Measurements from ENCODE around the gene ABCC2.
"Not testable (repeated sequence)": the region's sequence is repeated elsewhere in the genome, so short reads cannot be mapped to it uniquely, and the experiment has no call there.

ABCC2 gene

DNA sequence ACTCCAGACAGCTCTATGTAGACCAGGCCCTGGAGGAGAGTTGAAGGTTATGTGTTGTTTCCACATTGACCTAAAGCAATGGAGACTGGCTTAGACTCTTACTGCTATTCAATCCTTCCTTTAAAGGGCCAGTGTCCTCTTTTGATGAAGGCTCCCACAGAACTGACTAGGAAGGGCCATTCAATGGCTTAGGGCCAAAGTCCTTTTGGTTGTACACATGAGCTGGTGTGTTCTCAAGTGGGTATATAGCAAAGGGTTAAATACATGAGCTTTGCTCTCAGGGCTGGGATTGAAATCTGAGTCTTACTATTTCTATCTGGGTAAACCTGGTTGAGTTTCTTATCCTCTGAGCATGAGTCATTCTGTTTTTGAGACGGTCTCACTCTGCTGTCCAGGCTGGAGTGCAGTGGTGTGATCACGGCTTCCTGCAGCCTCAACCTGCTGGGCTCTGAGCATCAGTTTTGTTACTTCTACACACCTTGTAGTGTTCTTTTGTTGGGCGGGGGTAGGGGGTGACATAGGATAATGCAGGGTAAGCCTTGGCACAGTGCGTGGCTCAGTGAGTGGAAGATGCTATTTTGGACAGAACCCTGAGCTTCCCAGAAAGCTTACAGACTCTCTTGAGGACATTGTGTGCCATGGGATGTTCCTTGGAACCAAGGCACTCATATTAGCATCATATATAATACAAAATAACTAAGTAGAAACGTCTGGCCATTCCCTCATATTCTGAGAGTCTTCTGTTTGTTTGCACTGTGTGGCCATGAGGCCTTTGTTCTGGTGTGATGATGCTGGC is 90.1 kb downstream of the ABCC2 start:
- DNase-seq: no peak
- in situ Hi-C loops (cut with HindIII; ENCODE audit: low pct_ligation_motif_present, low pct_unique_long_range_greater_than_20kb, low sequenced_read_pairs): loop anchor here (25.0 kb wide), 1 partner anchor 215 kb away; the partner anchor contains the start of gene CPN1

DNA sequence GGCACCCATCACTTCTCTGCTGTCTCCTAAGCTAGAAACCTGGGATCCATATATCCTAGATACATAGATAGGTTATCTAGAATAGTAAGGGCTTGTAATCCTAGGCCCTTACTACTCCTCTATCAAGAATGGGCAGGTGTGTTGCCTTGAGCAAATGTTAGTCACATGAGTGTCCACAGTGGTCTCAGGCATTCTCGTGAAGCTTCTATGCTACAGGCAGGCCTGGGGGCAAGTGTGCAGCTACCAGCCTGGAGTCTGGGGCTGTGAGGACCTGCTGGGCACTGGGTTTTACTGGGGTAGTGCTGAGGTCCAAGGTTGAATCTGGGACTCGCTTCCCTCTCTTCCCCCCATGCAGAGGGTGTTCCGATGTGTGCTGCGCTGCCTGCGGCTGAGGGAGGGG is 91.4 kb downstream of the ABCC2 start:
- in situ Hi-C loops (cut with HindIII; ENCODE audit: low pct_ligation_motif_present, low pct_unique_long_range_greater_than_20kb, low sequenced_read_pairs): loop anchor here (25.0 kb wide), 1 partner anchor 213 kb away; the partner anchor contains the start of gene CPN1
- DNase-seq: no peak

DNA sequence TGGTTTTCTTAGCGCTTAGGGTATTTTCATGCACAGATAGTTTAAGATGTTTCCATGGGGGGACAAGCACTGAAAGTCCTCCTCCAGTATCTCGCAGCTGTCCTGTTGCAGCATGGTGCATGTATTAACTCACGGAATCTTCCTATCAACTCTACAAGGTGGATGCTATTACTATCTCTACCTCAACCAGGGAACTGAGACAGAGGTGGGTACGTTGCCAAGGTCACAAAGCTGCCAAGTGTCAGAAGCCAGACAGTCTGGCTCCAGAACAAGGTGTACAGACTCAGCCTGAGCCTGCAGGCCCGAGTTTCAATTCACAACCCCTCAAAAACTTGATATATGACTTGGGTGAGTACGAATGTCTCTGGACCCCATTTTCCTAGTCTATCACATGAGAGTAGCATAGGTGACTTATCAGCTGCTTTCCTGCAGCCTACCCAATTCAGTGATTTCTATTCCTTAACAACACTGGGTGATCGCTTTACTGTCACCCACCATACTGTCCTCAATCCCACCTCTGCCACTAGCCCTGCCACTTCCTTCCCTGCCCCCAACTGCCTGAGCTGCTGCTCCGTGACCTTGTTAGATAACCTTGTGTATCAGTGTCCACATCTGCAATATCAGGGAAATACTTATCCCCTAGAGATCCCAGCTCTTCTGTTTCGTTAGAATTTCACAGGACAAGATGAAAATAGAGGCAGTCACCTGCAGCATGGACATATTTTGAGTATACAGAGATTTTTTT is 92.1 kb downstream of the ABCC2 start:
- DNase-seq: no peak
- in situ Hi-C loops (cut with HindIII; ENCODE audit: low pct_ligation_motif_present, low pct_unique_long_range_greater_than_20kb, low sequenced_read_pairs): loop anchor here (25.0 kb wide), 1 partner anchor 213 kb away; the partner anchor contains the start of gene CPN1

DNA sequence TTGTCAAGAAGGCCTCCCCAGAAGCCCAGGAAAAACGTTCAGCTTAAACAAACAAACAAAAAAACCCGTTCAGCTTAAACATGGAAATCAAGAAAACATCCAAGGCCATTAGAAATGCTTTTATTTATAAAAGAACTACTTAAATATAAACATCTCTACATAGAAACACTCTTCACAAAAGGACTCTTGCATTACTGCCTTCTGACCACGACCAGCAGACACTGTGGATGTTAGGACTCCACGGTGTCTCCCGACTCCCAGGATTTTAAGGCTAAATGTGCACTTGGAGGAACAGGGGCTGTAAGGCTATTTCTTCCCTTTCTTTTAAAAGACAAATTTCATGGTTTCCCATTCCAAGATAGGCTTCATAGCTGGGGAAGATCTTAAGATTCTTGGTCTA is 93.0 kb downstream of the ABCC2 start:
- no peak for DNase-seq
- in situ Hi-C loops (cut with HindIII; ENCODE audit: low pct_ligation_motif_present, low pct_unique_long_range_greater_than_20kb, low sequenced_read_pairs): no loop called here

- DNase-seq: no peak
- in situ Hi-C loops (cut with HindIII; ENCODE audit: low pct_ligation_motif_present, low pct_unique_long_range_greater_than_20kb, low sequenced_read_pairs): no loop called here
Measured at GRCh38 chr10:99880080-99880835, 97.8 kb downstream of the ABCC2 start.

DNA sequence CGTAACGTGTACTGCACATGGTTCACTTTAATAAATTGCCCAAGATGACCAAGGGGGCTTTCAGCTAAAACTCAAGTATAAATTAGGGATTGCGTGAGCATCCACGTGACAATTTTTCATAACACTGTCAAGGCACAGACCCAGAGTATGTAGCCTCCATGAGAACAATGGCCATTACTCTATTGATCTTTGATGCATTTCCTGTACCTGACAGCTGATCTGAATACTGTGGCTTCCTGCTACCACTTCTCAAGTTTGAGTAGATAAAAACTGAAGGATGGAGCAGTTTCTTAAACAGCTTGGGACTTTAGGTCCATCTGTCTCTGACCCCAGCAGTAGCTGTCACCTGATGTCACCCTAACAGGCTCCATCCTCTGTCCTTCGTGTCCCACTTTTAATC is 98.9 kb downstream of the ABCC2 start:
- DNase-seq: no peak
- in situ Hi-C loops (cut with HindIII; ENCODE audit: low pct_ligation_motif_present, low pct_unique_long_range_greater_than_20kb, low sequenced_read_pairs): no loop called here

DNA sequence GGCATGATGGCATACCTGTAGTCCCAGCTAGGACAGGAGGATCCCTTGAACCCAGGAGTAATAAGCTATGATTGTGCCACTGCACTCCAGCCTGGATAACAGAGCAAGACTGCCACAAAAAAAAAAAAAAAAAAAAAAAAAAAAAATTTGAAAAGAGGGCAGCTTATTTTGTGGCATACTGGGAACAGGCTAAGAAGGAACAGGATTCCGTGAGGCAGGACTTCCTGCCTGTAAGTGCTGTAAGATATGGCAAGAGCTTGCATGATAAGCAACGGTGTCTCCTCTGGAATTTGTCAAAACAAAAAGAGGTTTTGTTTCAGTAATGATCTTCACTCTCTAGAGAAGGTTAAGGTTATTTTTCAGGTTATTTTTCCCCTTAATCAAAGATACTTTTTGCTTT is 101.1 kb downstream of the ABCC2 start:
- in situ Hi-C loops (cut with HindIII; ENCODE audit: low pct_ligation_motif_present, low pct_unique_long_range_greater_than_20kb, low sequenced_read_pairs): no loop called here
- no peak for DNase-seq

- in situ Hi-C loops (cut with HindIII; ENCODE audit: low pct_ligation_motif_present, low pct_unique_long_range_greater_than_20kb, low sequenced_read_pairs): no loop called here
- DNase-seq: no peak
Measured at GRCh38 chr10:99888622-99889021, 106.2 kb downstream of the ABCC2 start.

GRCh38 chr10:99894613-99895012 is 112.2 kb downstream of the ABCC2 start:
- in situ Hi-C loops (cut with HindIII; ENCODE audit: low pct_ligation_motif_present, low pct_unique_long_range_greater_than_20kb, low sequenced_read_pairs): no loop called here
- no peak for DNase-seq

- in situ Hi-C loops (cut with HindIII; ENCODE audit: low pct_ligation_motif_present, low pct_unique_long_range_greater_than_20kb, low sequenced_read_pairs): not testable (repeated sequence)
Measured at GRCh38 chr10:99895066-99895465, 112.6 kb downstream of the ABCC2 start.

GRCh38 chr10:99895867-99896266 is 113.4 kb downstream of the ABCC2 start:
- DNase-seq: no peak
- in situ Hi-C loops (cut with HindIII; ENCODE audit: low pct_ligation_motif_present, low pct_unique_long_range_greater_than_20kb, low sequenced_read_pairs): no loop called here

More at GRCh38 chr10:99895066-99895465, 112.6 kb downstream of the ABCC2 start:
- not testable (repeated sequence) for DNase-seq

All from ACHN (cell line).